HCT116 (cell line): ENCODE measurements around the gene ZNF483. TPM values are rescaled to one million over a fixed set of nuclear protein-coding genes. Genes with fewer than 3 reads are reported as not detected.

ENCODE experiments used
- ATAC-seq: fragments of 200-7000 bp; cut with Tn5 transposase; 2 replicates; pipeline ENCODE4 v1.9.1; 2020; ENCODE audit warnings: mild to moderate bottlenecking, moderate library complexity
- BruUV-seq: library from RNA; stranded (reverse); fragments of 400-500 nt; replicated peaks from 2 replicates; lab custom pipeline; 2021; lab: Mats Ljungman, UMichigan
- CTCF ChIA-PET: fragments of 300-600 bp; sonication (Branson Sonifier 250); formaldehyde crosslinking; loops from one replicate; lab custom pipeline; 2021; ENCODE audit warnings: antibody characterized with exemption; lab: Charles Lee
- POLR2A ChIA-PET: fragments of 300-600, 350-600 bp; sonication (Branson Sonifier 250); formaldehyde crosslinking; loops from one replicate; lab custom pipeline; 2021; ENCODE audit warnings: antibody characterized with exemption; lab: Charles Lee
- RAD21 ChIA-PET, 2 experiments: fragments of 300-600 bp; sonication (Branson Sonifier 250); formaldehyde crosslinking; loops; one replicate each; lab custom pipeline; 2023; ENCODE audit warnings: low total read pairs in 2 of 2; ENCODE audit not compliant: uncharacterized antibody in 2 of 2, unreplicated experiment in 2 of 2, low non-redundant PET in 1 of 2; lab: Charles Lee
- DNase-seq: peaks from one replicate; pipeline ENCODE4 v3.0.0-alpha.2; 2010; ENCODE audit warnings: low read depth, low spot score
- H2AFZ ChIP-seq: fragments of 200-600 bp; shearing (Covaris generic), sonication (generic); 2 replicates; pipeline ENCODE4 v1.6.1; 2017; ENCODE audit warnings: low read depth, mixed run types, mixed read lengths, antibody characterized with exemption, low read length; ENCODE audit not compliant: poor library complexity, severe bottlenecking
- H3K27ac ChIP-seq: 2 replicates; pipeline ENCODE4 v1.5.1; 2012; ENCODE audit warnings: low read depth, low read length
- H3K27me3 ChIP-seq: fragments of 200-600 bp; sonication (generic); 2 replicates; pipeline ENCODE4 v1.6.1; 2016; ENCODE audit warnings: mixed run types, low read length, mixed read lengths; ENCODE audit not compliant: insufficient read depth
- H3K36me3 ChIP-seq, 2 experiments: fragments of 200-500 bp in 1 of 2; fragments of 200-600 bp in 1 of 2; sonication (Bioruptor generic) in 1 of 2; sonication (generic) in 1 of 2; 2 replicates each; pipeline versions ENCODE4 v1.5.1 to v1.6.1; 2014 to 2016; ENCODE audit warnings: low read length in 2 of 2, inconsistent platforms in 1 of 2, mixed read lengths in 1 of 2, mixed run types in 1 of 2; ENCODE audit not compliant: insufficient read depth in 2 of 2, control insufficient read depth in 1 of 2
- H3K4me1 ChIP-seq, 2 experiments: fragments of 200-600 bp in 1 of 2; sonication (generic) in 1 of 2; 2 replicates each; pipeline versions ENCODE4 v1.5.1 to v1.6.1; 2012 to 2017; ENCODE audit warnings: low read length in 2 of 2, inconsistent platforms in 1 of 2, mild to moderate bottlenecking in 1 of 2, mixed read lengths in 1 of 2, mixed run types in 1 of 2, moderate library complexity in 1 of 2; ENCODE audit not compliant: insufficient read depth in 2 of 2, control insufficient read depth in 1 of 2
- H3K4me2 ChIP-seq: fragments of 200-600 bp; sonication (generic); 2 replicates; pipeline ENCODE4 v1.6.1; 2017; ENCODE audit warnings: mixed run types, low read length, mixed read lengths
- H3K4me3 ChIP-seq, 2 experiments: fragments of 200-600 bp in 1 of 2; sonication (generic) in 1 of 2; replicated peaks in 1 of 2; 2 replicates each; pipeline ENCODE4 v1.5.1; 2011 to 2016; ENCODE audit warnings: low read length in 2 of 2, control low read depth in 1 of 2, low read depth in 1 of 2, mild to moderate bottlenecking in 1 of 2, mixed read lengths in 1 of 2, mixed run types in 1 of 2
- H3K79me2 ChIP-seq: fragments of 200-600 bp; sonication (generic); 2 replicates; pipeline ENCODE4 v1.6.1; 2017; ENCODE audit warnings: mild to moderate bottlenecking, mixed run types, low read length, moderate library complexity, mixed read lengths; ENCODE audit not compliant: insufficient read depth
- H3K9ac ChIP-seq: fragments of 200-600 bp; sonication (generic); 2 replicates; pipeline ENCODE4 v1.6.1; 2016; ENCODE audit warnings: low read length, mixed read lengths
- H3K9me2 ChIP-seq: fragments of 200-600 bp; sonication (generic), shearing (Covaris generic); 2 replicates; pipeline ENCODE4 v1.6.1; 2017; ENCODE audit warnings: mixed run types, mild to moderate bottlenecking, moderate library complexity; ENCODE audit not compliant: insufficient read depth
- H3K9me3 ChIP-seq, 2 experiments: fragments of 200-500 bp in 1 of 2; fragments of 200-600 bp in 1 of 2; sonication (Bioruptor generic) in 1 of 2; sonication (generic) in 1 of 2; 2 replicates each; pipeline ENCODE4 v1.6.1; 2014 to 2017; ENCODE audit warnings: low read length in 2 of 2, mixed read lengths in 2 of 2, inconsistent platforms in 1 of 2, low read depth in 1 of 2, mild to moderate bottlenecking in 1 of 2, mixed run types in 1 of 2, moderate library complexity in 1 of 2; ENCODE audit not compliant: control insufficient read depth in 1 of 2, insufficient read depth in 1 of 2
- H4K20me1 ChIP-seq: fragments of 200-600 bp; sonication (generic), shearing (Covaris generic); 2 replicates; pipeline ENCODE4 v1.6.1; 2017; ENCODE audit warnings: mixed run types, mild to moderate bottlenecking, moderate library complexity; ENCODE audit not compliant: insufficient read depth
- CBX3 ChIP-seq: IDR thresholded peaks from 2 replicates; pipeline ENCODE4 v1.6.1; 2012; ENCODE audit warnings: low read depth
- CEBPB ChIP-seq: IDR thresholded peaks from 2 replicates; pipeline ENCODE4 v1.6.1; 2012; ENCODE audit warnings: low read depth
- EGR1 ChIP-seq: IDR thresholded peaks from 2 replicates; pipeline ENCODE4 v1.6.1; 2012; ENCODE audit warnings: low read depth
- ELF1 ChIP-seq: IDR thresholded peaks from 2 replicates; pipeline ENCODE4 v1.6.1; 2012; ENCODE audit warnings: low read depth, borderline replicate concordance
- EZH2 ChIP-seq: fragments of 200-600 bp; sonication (generic); IDR thresholded peaks from 2 replicates; pipeline ENCODE4 v1.6.1; 2017; ENCODE audit warnings: antibody characterized with exemption, mixed run types
- EZH2phosphoT487 ChIP-seq: fragments of 200-600 bp; IDR thresholded peaks from 2 replicates; pipeline ENCODE4 v1.6.1; 2018; ENCODE audit warnings: antibody characterized with exemption, borderline replicate concordance
- POLR2A ChIP-seq: IDR thresholded peaks from 2 replicates; pipeline ENCODE4 v1.7.0; 2011; ENCODE audit warnings: borderline replicate concordance; ENCODE audit not compliant: insufficient read depth, insufficient read length; ENCODE audit errors: extremely low read depth
- RAD21 ChIP-seq: IDR thresholded peaks from 2 replicates; pipeline ENCODE4 v1.6.1; 2012; ENCODE audit warnings: low read depth, mild to moderate bottlenecking
- SP1 ChIP-seq: IDR thresholded peaks from 2 replicates; pipeline ENCODE4 v1.6.1; 2012; ENCODE audit warnings: low read depth
- SRF ChIP-seq: IDR thresholded peaks from 2 replicates; pipeline ENCODE4 v1.6.1; 2012; ENCODE audit warnings: low read depth
- TCF7L2 ChIP-seq: IDR thresholded peaks from 2 replicates; pipeline ENCODE4 v1.7.0; 2011; ENCODE audit warnings: borderline replicate concordance, inconsistent platforms; ENCODE audit not compliant: insufficient read depth, insufficient read length; ENCODE audit errors: extremely low read depth
- ZBTB33 ChIP-seq: IDR thresholded peaks from 2 replicates; pipeline ENCODE4 v1.6.1; 2011; ENCODE audit warnings: mild to moderate bottlenecking, low read length, moderate library complexity; ENCODE audit not compliant: insufficient replicate concordance; ENCODE audit errors: extremely low read depth
- ZNF274 ChIP-seq: fragments of 200-500 bp; sonication (Bioruptor generic); IDR thresholded peaks from 2 replicates; pipeline ENCODE4 v1.6.1; 2014; ENCODE audit warnings: mild to moderate bottlenecking, low read depth, low read length, inconsistent platforms
- intact Hi-C: fragments of 100-400 bp; cut with micrococcal nuclease; formaldehyde crosslinking; loops from 2 replicates; pipeline ENCODE4 v1.10.0; 2022
- total RNA-seq: library from RNA; stranded (reverse); gene quantifications from one replicate; pipeline ENCODE4 v1.2.1, GENCODE V29; 2021; ENCODE audit not compliant: unreplicated experiment

The ZNF483 gene
- total RNA-seq, 1 experiment from 2014 or later, result 5.0 TPM

- H3K27me3 ChIP-seq, result no peaks in the 10 kb centered on the region
- no peak overlapping the region for H3K4me3 ChIP-seq
- no peak overlapping the region for H2AFZ ChIP-seq
- no peaks in the 10 kb centered on the region for H3K9me2 ChIP-seq
- H4K20me1 ChIP-seq, result no peaks in the 10 kb centered on the region
- no peak for TF ChIP-seq EZH2phosphoT487
- RAD21 ChIA-PET, result no interaction called here
- no peak for ATAC-seq
- H3K36me3 ChIP-seq, result no peaks in the 10 kb centered on the region
- H3K9me3 ChIP-seq, result no peaks in the 10 kb centered on the region
- no peak overlapping the region for H3K27ac ChIP-seq
- peaks cover 4 to 7% of the 10 kb centered on the region in 2 experiments; a peak in 3 of 4 replicates for H3K4me1 ChIP-seq
- H3K4me2 ChIP-seq, result no peak overlapping the region
- H3K9ac ChIP-seq, result no peak overlapping the region
- no peak for DNase-seq
- intact Hi-C loops, result no loop called here
- POLR2A ChIA-PET, result no interaction called here
- CTCF ChIA-PET, result no interaction called here
- BruUV-seq, result no TSS peak
- no peaks in the 10 kb centered on the region for H3K79me2 ChIP-seq
Observed at GRCh38 chr9:111604054-111604615, 79.2 kb downstream of the ZNF483 start.

GRCh38 chr9:111605041-111605559, 80.1 kb downstream of the ZNF483 start:
- no peaks in the 10 kb centered on the region for H3K79me2 ChIP-seq
- H3K9me3 ChIP-seq, result no peaks in the 10 kb centered on the region
- TF ChIP-seq EZH2 (no peak), ZBTB33 (no peak), POLR2A (no peak), SP1 (no peak), RAD21 (no peak), CBX3 (no peak), TCF7L2 (no peak), EZH2phosphoT487 (no peak), SRF (no peak), ELF1 (no peak), CEBPB (no peak), EGR1 (no peak), ZNF274 (no peak)
- TF ChIP-seq, all 23 proteins: peak for 0
- no peaks in the 10 kb centered on the region for H3K27me3 ChIP-seq
- no peaks in the 10 kb centered on the region for H4K20me1 ChIP-seq
- H3K9me2 ChIP-seq, result no peaks in the 10 kb centered on the region
- H3K36me3 ChIP-seq, result no peaks in the 10 kb centered on the region
- BruUV-seq, result no TSS peak
- intact Hi-C loops, result no loop called here
- H3K4me1 ChIP-seq, result no peaks in the 10 kb centered on the region
- POLR2A ChIA-PET, result interaction anchor here (0.6 kb wide), 1 partner anchor 497 kb away, joined by 3 read pairs; no protein-coding TSS in a partner anchor
- H3K9ac ChIP-seq, result no peak overlapping the region
- H3K4me2 ChIP-seq, result no peak overlapping the region
- RAD21 ChIA-PET, result no interaction called here
- CTCF ChIA-PET, result no interaction called here
- DNase-seq, result no peak
- H3K4me3 ChIP-seq, result no peak overlapping the region
- no peak overlapping the region for H2AFZ ChIP-seq
- no peak for ATAC-seq
- no peak overlapping the region for H3K27ac ChIP-seq
